B cell (primary cell): ENCODE data around the gene TRABD2B. TPM values are rescaled to one million over a fixed set of nuclear protein-coding genes. Genes with fewer than 3 reads are reported as not detected.

ENCODE experiments used
- ATAC-seq: fragments of 200-7000 bp; cut with Tn5 transposase; one replicate; pipeline ENCODE4 v1.10.0; 2021; ENCODE audit warnings: low read depth, mild to moderate bottlenecking, moderate number of reproducible peaks, moderate library complexity
- CTCF ChIA-PET: fragments of 350-600 bp; sonication (Branson Sonifier 250); formaldehyde crosslinking; loops from one replicate; lab custom pipeline; 2021; ENCODE audit warnings: antibody characterized with exemption, inconsistent platforms; lab: Charles Lee
- POLR2A ChIA-PET: fragments of 350-600 bp; sonication (Branson Sonifier 250); formaldehyde crosslinking; loops from one replicate; lab custom pipeline; 2021; ENCODE audit warnings: antibody characterized with exemption; lab: Charles Lee
- DNase-seq: peaks from one replicate; pipeline ENCODE4 v3.0.0; 2013
- H2AFZ ChIP-seq: 2 replicates; pipeline ENCODE4 v1.6.1; 2012; ENCODE audit warnings: mild to moderate bottlenecking, low read depth, low read length; ENCODE audit not compliant: insufficient read depth, poor library complexity, severe bottlenecking
- H3K27ac ChIP-seq, 2 donors: 1 replicate in 1 of 2; 2 replicates in 1 of 2; pipeline ENCODE4 v1.5.1; 2012 to 2013; ENCODE audit warnings: low read length in 2 of 2, mild to moderate bottlenecking in 2 of 2, moderate library complexity in 1 of 2
- H3K27me3 ChIP-seq, 4 experiments: fragments of 200-600 bp in 1 of 4; sonication (generic) in 1 of 4; replicated peaks in 1 of 4; 1 replicate in 2 of 4; 2 replicates in 2 of 4; pipeline versions ENCODE4 v1.6.1 to v1.7.0; 2013 to 2016; ENCODE audit warnings: low read length in 3 of 4, mild to moderate bottlenecking in 2 of 4, mixed read lengths in 1 of 4, moderate library complexity in 1 of 4; ENCODE audit not compliant: insufficient read depth in 4 of 4, control insufficient read depth in 3 of 4; ENCODE audit errors: control extremely low read depth in 1 of 4
- H3K36me3 ChIP-seq, 2 experiments: replicated peaks in 1 of 2; 1 replicate in 1 of 2; 2 replicates in 1 of 2; pipeline versions ENCODE4 v1.6.1 to v1.7.1; 2013; ENCODE audit warnings: low read length in 1 of 2; ENCODE audit not compliant: insufficient read depth in 2 of 2, control insufficient read depth in 1 of 2; ENCODE audit errors: control extremely low read depth in 1 of 2, extremely low read depth in 1 of 2
- H3K4me1 ChIP-seq, 2 donors: fragments of 200-600 bp in 1 of 2; sonication (generic) in 1 of 2; 1 replicate in 1 of 2; 2 replicates in 1 of 2; pipeline versions ENCODE4 v1.5.1 to v1.6.1; 2013 to 2017; ENCODE audit warnings: low read length in 2 of 2; ENCODE audit not compliant: control insufficient read depth in 2 of 2, insufficient read depth in 2 of 2
- H3K4me2 ChIP-seq: replicated peaks from 2 replicates; pipeline ENCODE3; 2012; ENCODE audit warnings: mild to moderate bottlenecking, low read depth, low read length; ENCODE audit not compliant: poor library complexity, severe bottlenecking
- H3K4me3 ChIP-seq, 5 experiments: fragments of 200-600 bp in 1 of 5; sonication (generic) in 1 of 5; 1 replicate in 3 of 5; 2 replicates in 2 of 5; pipeline versions ENCODE4 v1.5.1 to v1.7.0; 2011 to 2016; ENCODE audit warnings: low read length in 4 of 5, mild to moderate bottlenecking in 4 of 5, low read depth in 2 of 5, control low read depth in 1 of 5, moderate library complexity in 1 of 5; ENCODE audit not compliant: insufficient read depth in 1 of 5; ENCODE audit errors: control extremely low read depth in 1 of 5, extremely low read depth in 1 of 5
- H3K79me2 ChIP-seq: fragments of 200-600 bp; sonication (generic); one replicate; pipeline ENCODE4 v1.6.0; 2016; ENCODE audit warnings: low read length; ENCODE audit not compliant: control insufficient read depth, insufficient read depth
- H3K9ac ChIP-seq: fragments of 200-600 bp; sonication (generic); 2 replicates; pipeline ENCODE4 v1.6.1; 2017; ENCODE audit warnings: mild to moderate bottlenecking, low read length, moderate library complexity
- H3K9me3 ChIP-seq, 3 donors: one replicate each; pipeline versions ENCODE4 v1.6.1 to v1.7.1; 2013; ENCODE audit warnings: low read length in 2 of 3; ENCODE audit not compliant: control insufficient read depth in 2 of 3, insufficient read depth in 1 of 3; ENCODE audit errors: control extremely low read depth in 1 of 3
- H4K20me1 ChIP-seq: 2 replicates; pipeline ENCODE4 v1.6.0; 2012; ENCODE audit warnings: mild to moderate bottlenecking, low read length; ENCODE audit not compliant: insufficient read depth, control insufficient read depth, poor library complexity, severe bottlenecking
- H3K27ac Mint-ChIP-seq: one replicate; pipeline ENCODE4 v1.8.0; 2021; ENCODE audit warnings: mixed read lengths
- H3K27me3 Mint-ChIP-seq: one replicate; pipeline ENCODE4 v1.8.0; 2021; ENCODE audit warnings: mixed read lengths
- H3K4me1 Mint-ChIP-seq: one replicate; pipeline ENCODE4 v1.8.0; 2021; ENCODE audit warnings: mixed read lengths
- H3K4me3 Mint-ChIP-seq: one replicate; pipeline ENCODE4 v1.8.0; 2021; ENCODE audit warnings: mixed read lengths
- H3K9me3 Mint-ChIP-seq: one replicate; pipeline ENCODE4 v1.8.0; 2022; ENCODE audit warnings: mixed read lengths; ENCODE audit not compliant: insufficient read depth
- EZH2 ChIP-seq: IDR thresholded peaks from 2 replicates; pipeline ENCODE4 v1.6.1; 2012; ENCODE audit warnings: borderline replicate concordance, low read depth, mild to moderate bottlenecking, moderate library complexity, low read length; ENCODE audit not compliant: insufficient read depth, poor library complexity, severe bottlenecking
- WGBS: methylation state at CpG from one replicate; pipeline ENCODE4 v1.1.5; 2013; ENCODE audit warnings: missing lambda C conversion rate; ENCODE audit not compliant: insufficient coverage; 5-methylcytosine and 5-hydroxymethylcytosine counted together
- intact Hi-C: fragments of 100-400 bp; cut with micrococcal nuclease; formaldehyde crosslinking; loops from one replicate; pipeline ENCODE4 v1.10.0; 2022
- polyA plus RNA-seq: library from polyadenylated mRNA; depleted of rRNA; stranded (reverse); fragments of >200 nt; gene quantifications from 2 replicates; pipeline ENCODE4 v1.2.3, GENCODE V29; 2012
- total RNA-seq, 2 donors: library from RNA; stranded (reverse); fragments of 120-200 nt in 1 of 2; gene quantifications; 1 replicate in 1 of 2; 2 replicates in 1 of 2; pipeline versions ENCODE4 v1.2.3 to v1.2.4, GENCODE V29; 2013 to 2022
- TF ChIP-seq, protein P1 (sequence below): fragments of 200-600 bp; IDR thresholded peaks from one replicate; pipeline ENCODE4 v1.8.0; 2022; ENCODE audit warnings: antibody characterized with exemption, mild to moderate bottlenecking

Gene TRABD2B
- total and polyA plus RNA-seq, 2 donors (not counting 1 experiment from before 2014, with no cell fraction given), result not detected

DNA sequence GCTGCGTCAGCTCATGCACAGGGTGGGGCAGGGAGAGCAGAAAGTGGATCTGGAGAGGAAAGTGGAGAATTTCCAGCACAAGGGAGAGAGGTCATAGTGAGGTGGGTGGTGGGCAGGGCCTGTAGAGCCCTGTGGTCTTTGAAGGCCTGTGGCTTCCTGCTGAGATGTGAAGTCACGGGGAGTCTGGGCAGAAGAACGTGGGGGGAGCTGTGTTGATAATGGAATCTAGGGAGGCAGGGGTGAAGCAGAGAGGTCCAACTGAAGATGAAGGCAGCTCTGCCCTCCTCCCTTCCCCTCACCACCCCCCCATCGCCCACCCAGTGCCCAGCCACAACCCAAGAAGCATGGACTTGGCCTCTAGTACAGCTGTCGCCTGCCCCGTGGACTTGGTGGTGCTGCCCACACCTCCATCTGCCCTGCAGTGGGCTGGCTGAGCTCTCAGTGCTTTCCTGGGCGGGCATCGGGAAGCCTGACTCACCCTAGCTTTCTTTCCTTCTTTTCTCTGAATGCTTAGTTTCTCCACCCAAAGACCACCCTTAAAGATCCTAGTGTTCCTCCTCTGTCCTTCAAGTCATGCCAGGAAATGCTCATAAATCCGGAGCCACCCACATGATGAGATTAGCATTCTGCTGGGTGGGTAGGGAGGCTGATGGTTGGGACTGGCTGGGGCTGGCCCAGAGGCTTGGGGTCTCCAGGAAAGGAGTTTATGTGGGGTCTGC, 186.1 kb downstream of the TRABD2B start:
- Mint-ChIP-seq H3K9me3 (no peaks in the 10 kb centered on the region), H3K4me1 (no peaks in the 10 kb centered on the region)

More for the DNA sequence above, 186.1 kb downstream of the TRABD2B start:
- peaks cover 7% of the 10 kb centered on the region for H3K27me3 Mint-ChIP-seq
- intact Hi-C loops, result no loop called here
- ChIA-PET CTCF (no interaction called here), POLR2A (no interaction called here)
- H3K79me2 ChIP-seq, result no peaks in the 10 kb centered on the region
- H3K4me1 ChIP-seq, result no peaks in the 10 kb centered on the region
- ATAC-seq (no peak), DNase-seq (no peak)
- no peaks in the 10 kb centered on the region for H4K20me1 ChIP-seq
- no peaks in the 10 kb centered on the region for H3K9me3 ChIP-seq
- peaks cover 0 to 3% (median 0%) of the 10 kb centered on the region in 4 experiments for H3K27me3 ChIP-seq
- H3K36me3 ChIP-seq, result no peaks in the 10 kb centered on the region
- H2AFZ ChIP-seq, result no peak overlapping the region
- no peak overlapping the region for H3K4me3 Mint-ChIP-seq
- H3K27ac ChIP-seq, result no peak overlapping the region
- no peak overlapping the region for H3K4me3 ChIP-seq
- no peak overlapping the region for H3K27ac Mint-ChIP-seq
- no peak overlapping the region for H3K4me2 ChIP-seq
- 82% methylated on average over 5 of the region's 9 CpGs for WGBS
- no peak overlapping the region for H3K9ac ChIP-seq
- no peak for TF ChIP-seq EZH2
- TF ChIP-seq, protein P1, sequence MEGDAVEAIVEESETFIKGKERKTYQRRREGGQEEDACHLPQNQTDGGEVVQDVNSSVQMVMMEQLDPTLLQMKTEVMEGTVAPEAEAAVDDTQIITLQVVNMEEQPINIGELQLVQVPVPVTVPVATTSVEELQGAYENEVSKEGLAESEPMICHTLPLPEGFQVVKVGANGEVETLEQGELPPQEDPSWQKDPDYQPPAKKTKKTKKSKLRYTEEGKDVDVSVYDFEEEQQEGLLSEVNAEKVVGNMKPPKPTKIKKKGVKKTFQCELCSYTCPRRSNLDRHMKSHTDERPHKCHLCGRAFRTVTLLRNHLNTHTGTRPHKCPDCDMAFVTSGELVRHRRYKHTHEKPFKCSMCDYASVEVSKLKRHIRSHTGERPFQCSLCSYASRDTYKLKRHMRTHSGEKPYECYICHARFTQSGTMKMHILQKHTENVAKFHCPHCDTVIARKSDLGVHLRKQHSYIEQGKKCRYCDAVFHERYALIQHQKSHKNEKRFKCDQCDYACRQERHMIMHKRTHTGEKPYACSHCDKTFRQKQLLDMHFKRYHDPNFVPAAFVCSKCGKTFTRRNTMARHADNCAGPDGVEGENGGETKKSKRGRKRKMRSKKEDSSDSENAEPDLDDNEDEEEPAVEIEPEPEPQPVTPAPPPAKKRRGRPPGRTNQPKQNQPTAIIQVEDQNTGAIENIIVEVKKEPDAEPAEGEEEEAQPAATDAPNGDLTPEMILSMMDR, result no peak
